Neural cell (in vitro differentiated cells): ENCODE measurements around the gene RNF217. TPM values are rescaled to one million over a fixed set of nuclear protein-coding genes. Genes with fewer than 3 reads are reported as not detected.

Experiments
- H2AFZ ChIP-seq: fragments of 200-600, 300-800 bp; sonication (generic), shearing (Covaris generic); 2 replicates; pipeline ENCODE4 v1.6.0; 2014; ENCODE audit warnings: low read depth, mild to moderate bottlenecking, antibody characterized with exemption, low read length, moderate library complexity
- H3F3A ChIP-seq: fragments of 200-600 bp; shearing (Covaris generic); 2 replicates; pipeline ENCODE4 v1.6.1; 2016; ENCODE audit warnings: mild to moderate bottlenecking, moderate library complexity, mixed read lengths, antibody characterized with exemption, low read length; ENCODE audit not compliant: insufficient read depth, poor library complexity, severe bottlenecking
- H3K27ac ChIP-seq: fragments of 200-600, 300-800 bp; sonication (generic), shearing (Covaris generic); 2 replicates; pipeline ENCODE4 v1.5.1; 2014; ENCODE audit warnings: mild to moderate bottlenecking, low read length, moderate library complexity
- H3K27me3 ChIP-seq: fragments of 300-800, 200-600 bp; sonication (generic), shearing (Covaris generic); 2 replicates; pipeline ENCODE4 v1.6.0; 2014; ENCODE audit warnings: mild to moderate bottlenecking, low read depth, low read length, moderate library complexity; ENCODE audit not compliant: insufficient read depth
- H3K36me3 ChIP-seq: fragments of 300-800, 200-600 bp; sonication (generic), shearing (Covaris generic); 2 replicates; pipeline ENCODE4 v1.5.1; 2014; ENCODE audit warnings: mild to moderate bottlenecking, antibody characterized with exemption, low read length, moderate library complexity; ENCODE audit not compliant: insufficient read depth
- H3K4me2 ChIP-seq: fragments of 300-800, 200-600 bp; sonication (generic), shearing (Covaris generic); 2 replicates; pipeline ENCODE4 v1.6.0; 2014; ENCODE audit warnings: mild to moderate bottlenecking, low read length
- H3K4me3 ChIP-seq: fragments of 300-800, 200-600 bp; sonication (generic), shearing (Covaris generic); 2 replicates; pipeline ENCODE4 v1.5.1; 2014; ENCODE audit warnings: mild to moderate bottlenecking, low read length, moderate library complexity
- H3K79me2 ChIP-seq: fragments of 200-600 bp; shearing (Covaris generic); replicated peaks from 2 replicates; pipeline ENCODE4 v1.6.0; 2014; ENCODE audit warnings: mild to moderate bottlenecking, low read length, moderate library complexity; ENCODE audit not compliant: insufficient read depth
- H3K9ac ChIP-seq: fragments of 300-800, 200-600 bp; sonication (generic), shearing (Covaris generic); 2 replicates; pipeline ENCODE4 v1.6.1; 2016; ENCODE audit warnings: mild to moderate bottlenecking, low read length, mixed read lengths
- H3K9me2 ChIP-seq: fragments of 200-600 bp; shearing (Covaris generic); 2 replicates; pipeline ENCODE4 v1.6.1; 2016; ENCODE audit warnings: mild to moderate bottlenecking, low read length, mixed read lengths; ENCODE audit not compliant: insufficient read depth
- H3K9me3 ChIP-seq: fragments of 200-600, 300-800 bp; sonication (generic), shearing (Covaris generic); 2 replicates; pipeline ENCODE4 v1.6.1; 2016; ENCODE audit warnings: mild to moderate bottlenecking, mixed run types, low read length, moderate library complexity, mixed read lengths
- H4K20me1 ChIP-seq: fragments of 200-600 bp; shearing (Covaris generic); 2 replicates; pipeline ENCODE4 v1.6.1; 2016; ENCODE audit warnings: mild to moderate bottlenecking, mixed run types; ENCODE audit not compliant: insufficient read depth
- CTCF ChIP-seq: fragments of 450-650 bp; IDR thresholded peaks from 2 replicates; pipeline ENCODE4 v1.5.1; 2014; ENCODE audit warnings: antibody characterized with exemption, mild to moderate bottlenecking, moderate library complexity; ENCODE audit not compliant: poor library complexity, severe bottlenecking
- EP300 ChIP-seq: fragments of 450-650 bp; conservative IDR thresholded peaks from 2 replicates; pipeline ENCODE4 v1.6.1; 2014; ENCODE audit warnings: antibody characterized with exemption, mild to moderate bottlenecking, moderate library complexity; ENCODE audit not compliant: poor library complexity, severe bottlenecking
- EZH2 ChIP-seq: fragments of 200-600, 300-800 bp; shearing (Covaris generic), sonication (generic); IDR thresholded peaks from 2 replicates; pipeline ENCODE4 v1.6.1; 2014; ENCODE audit warnings: antibody characterized with exemption, low read length, borderline replicate concordance, mild to moderate bottlenecking; ENCODE audit not compliant: insufficient read depth, poor library complexity, severe bottlenecking
- MXI1 ChIP-seq: fragments of 450-650 bp; conservative IDR thresholded peaks from 2 replicates; pipeline ENCODE4 v1.6.1; 2014; ENCODE audit warnings: antibody characterized with exemption, mild to moderate bottlenecking; ENCODE audit not compliant: poor library complexity, severe bottlenecking
- POLR2AphosphoS5 ChIP-seq: IDR thresholded peaks from 2 replicates; pipeline ENCODE4 v1.6.1; 2012
- RAD21 ChIP-seq: fragments of 450-650 bp; conservative IDR thresholded peaks from 2 replicates; pipeline ENCODE4 v1.6.1; 2014; ENCODE audit warnings: antibody characterized with exemption, mild to moderate bottlenecking, moderate library complexity
- SMC3 ChIP-seq: fragments of 450-650 bp; conservative IDR thresholded peaks from 2 replicates; pipeline ENCODE4 v1.6.1; 2014; ENCODE audit warnings: antibody characterized with exemption, mild to moderate bottlenecking, moderate library complexity; ENCODE audit not compliant: poor library complexity
- TAF1 ChIP-seq: IDR thresholded peaks from 2 replicates; pipeline ENCODE4 v1.6.1; 2012; ENCODE audit warnings: low read depth
- polyA plus RNA-seq: library from polyadenylated mRNA; depleted of rRNA; stranded (reverse); fragments of >200 nt; gene quantifications from 2 replicates; pipeline ENCODE4 v1.2.3, GENCODE V29; 2014
- TF ChIP-seq, protein P1 (sequence below): IDR thresholded peaks from 2 replicates; pipeline ENCODE4 v1.6.1; 2012; ENCODE audit warnings: borderline replicate concordance

RNF217 gene
- polyA plus RNA-seq, 1 donor from 2014 or later: 10.2 TPM

- no peaks in the 10 kb centered on the region for H3K36me3 ChIP-seq
- H2AFZ ChIP-seq: no peak overlapping the region
- no peaks in the 10 kb centered on the region for H3K9me2 ChIP-seq
- no peak overlapping the region for H3K4me3 ChIP-seq
- H3K27me3 ChIP-seq: no peaks in the 10 kb centered on the region
- H4K20me1 ChIP-seq: no peaks in the 10 kb centered on the region
- no peaks in the 10 kb centered on the region for H3F3A ChIP-seq
- no peak overlapping the region for H3K27ac ChIP-seq
- H3K79me2 ChIP-seq: no peaks in the 10 kb centered on the region
- no peaks in the 10 kb centered on the region for H3K9me3 ChIP-seq
- H3K9ac ChIP-seq: no peak overlapping the region
- TF ChIP-seq RAD21: no peak
- TF ChIP-seq SMC3: no peak
- TF ChIP-seq EP300: no peak
- no peak overlapping the region for H3K4me2 ChIP-seq
Measured at GRCh38 chr6:124983383-124984083, 21.3 kb downstream of the RNF217 start.

GRCh38 chr6:124984668-124985338 is 22.6 kb downstream of the RNF217 start:
- Histone ChIP-seq H2AFZ (no peak overlapping the region), H3K9me3 (no peaks in the 10 kb centered on the region), H3K36me3 (no peaks in the 10 kb centered on the region), H3K27ac (no peak overlapping the region), H3K9ac (no peak overlapping the region), H3F3A (no peaks in the 10 kb centered on the region), H3K4me2 (no peak overlapping the region), H3K4me3 (no peak overlapping the region), H4K20me1 (no peaks in the 10 kb centered on the region), H3K27me3 (no peaks in the 10 kb centered on the region), H3K9me2 (no peaks in the 10 kb centered on the region), H3K79me2 (no peaks in the 10 kb centered on the region)
- no peak for TF ChIP-seq MXI1
- no peak for TF ChIP-seq CTCF
- TF ChIP-seq POLR2AphosphoS5: no peak
- TF ChIP-seq, protein P1, sequence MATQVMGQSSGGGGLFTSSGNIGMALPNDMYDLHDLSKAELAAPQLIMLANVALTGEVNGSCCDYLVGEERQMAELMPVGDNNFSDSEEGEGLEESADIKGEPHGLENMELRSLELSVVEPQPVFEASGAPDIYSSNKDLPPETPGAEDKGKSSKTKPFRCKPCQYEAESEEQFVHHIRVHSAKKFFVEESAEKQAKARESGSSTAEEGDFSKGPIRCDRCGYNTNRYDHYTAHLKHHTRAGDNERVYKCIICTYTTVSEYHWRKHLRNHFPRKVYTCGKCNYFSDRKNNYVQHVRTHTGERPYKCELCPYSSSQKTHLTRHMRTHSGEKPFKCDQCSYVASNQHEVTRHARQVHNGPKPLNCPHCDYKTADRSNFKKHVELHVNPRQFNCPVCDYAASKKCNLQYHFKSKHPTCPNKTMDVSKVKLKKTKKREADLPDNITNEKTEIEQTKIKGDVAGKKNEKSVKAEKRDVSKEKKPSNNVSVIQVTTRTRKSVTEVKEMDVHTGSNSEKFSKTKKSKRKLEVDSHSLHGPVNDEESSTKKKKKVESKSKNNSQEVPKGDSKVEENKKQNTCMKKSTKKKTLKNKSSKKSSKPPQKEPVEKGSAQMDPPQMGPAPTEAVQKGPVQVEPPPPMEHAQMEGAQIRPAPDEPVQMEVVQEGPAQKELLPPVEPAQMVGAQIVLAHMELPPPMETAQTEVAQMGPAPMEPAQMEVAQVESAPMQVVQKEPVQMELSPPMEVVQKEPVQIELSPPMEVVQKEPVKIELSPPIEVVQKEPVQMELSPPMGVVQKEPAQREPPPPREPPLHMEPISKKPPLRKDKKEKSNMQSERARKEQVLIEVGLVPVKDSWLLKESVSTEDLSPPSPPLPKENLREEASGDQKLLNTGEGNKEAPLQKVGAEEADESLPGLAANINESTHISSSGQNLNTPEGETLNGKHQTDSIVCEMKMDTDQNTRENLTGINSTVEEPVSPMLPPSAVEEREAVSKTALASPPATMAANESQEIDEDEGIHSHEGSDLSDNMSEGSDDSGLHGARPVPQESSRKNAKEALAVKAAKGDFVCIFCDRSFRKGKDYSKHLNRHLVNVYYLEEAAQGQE: no peak
- no peak for TF ChIP-seq SMC3
- TF ChIP-seq EP300: no peak
- TF ChIP-seq RAD21: no peak
- TF ChIP-seq TAF1: no peak
- no peak for TF ChIP-seq EZH2
